ACC112 (cell line): ENCODE results near the gene NFIX.
"Not testable (repeated sequence)": the region's sequence is repeated elsewhere in the genome, so short reads cannot be mapped to it uniquely, and the experiment has no call there.

Source experiments
- H2AFZ ChIP-seq: fragments of 200-600 bp; sonication (generic); one replicate; pipeline ENCODE4 v1.6.0; 2017; ENCODE audit warnings: antibody characterized with exemption, low read length; ENCODE audit not compliant: unreplicated experiment
- H3K27ac ChIP-seq: fragments of 200-600 bp; sonication (generic); 2 replicates; pipeline ENCODE4 v1.5.1; 2014; ENCODE audit warnings: low read depth, mild to moderate bottlenecking, antibody characterized with exemption, low read length, moderate library complexity
- H3K27me3 ChIP-seq: fragments of 200-600 bp; sonication (generic); 2 replicates; pipeline ENCODE4 v1.6.1; 2014; ENCODE audit warnings: mild to moderate bottlenecking, antibody characterized with exemption, low read length, moderate library complexity, mixed read lengths; ENCODE audit not compliant: insufficient read depth
- H3K36me3 ChIP-seq: fragments of 200-600 bp; sonication (generic); 2 replicates; pipeline ENCODE4 v1.6.1; 2016; ENCODE audit warnings: mild to moderate bottlenecking, antibody characterized with exemption, low read length, moderate library complexity, mixed read lengths; ENCODE audit not compliant: insufficient read depth
- H3K4me1 ChIP-seq: fragments of 200-600 bp; sonication (generic); one replicate; pipeline ENCODE4 v1.6.1; 2016; ENCODE audit warnings: low read length, mixed read lengths; ENCODE audit not compliant: insufficient read depth, unreplicated experiment, control insufficient read depth
- H3K4me3 ChIP-seq: fragments of 200-600 bp; sonication (generic); 2 replicates; pipeline ENCODE4 v1.5.1; 2014; ENCODE audit warnings: mild to moderate bottlenecking, low read depth, low read length
- H3K79me2 ChIP-seq: fragments of 200-600 bp; sonication (generic); one replicate; pipeline ENCODE4 v1.6.0; 2016; ENCODE audit warnings: low read length; ENCODE audit not compliant: control insufficient read depth, unreplicated experiment, insufficient read depth

Gene NFIX

GRCh38 chr19:12952488-12953137, 42.7 kb upstream of the NFIX start:
- H3K36me3 ChIP-seq: peaks cover 4% of the 10 kb centered on the region; the same call in 1 of the 2 replicates
- H3K4me1 ChIP-seq: peaks cover 45% of the 10 kb centered on the region
- peaks cover 53% of the 10 kb centered on the region for H3K79me2 ChIP-seq
- H3K4me3 ChIP-seq: no peak overlapping the region
- no peaks in the 10 kb centered on the region for H3K27me3 ChIP-seq
- H3K27ac ChIP-seq: peak overlapping the region; percentile 100
- H2AFZ ChIP-seq: no peak overlapping the region

GRCh38 chr19:12953138-12953798, 42.0 kb upstream of the NFIX start:
- Histone ChIP-seq H3K36me3 (peaks cover 4% of the 10 kb centered on the region; the same call in 1 of the 2 replicates), H3K4me3 (peak overlapping the region; percentile 49; the same call in 1 of the 2 replicates), H3K4me1 (peaks cover 41% of the 10 kb centered on the region), H3K27me3 (no peaks in the 10 kb centered on the region), H3K79me2 (peaks cover 47% of the 10 kb centered on the region), H2AFZ (no peak overlapping the region), H3K27ac (peak overlapping the region; percentile 100)

GRCh38 chr19:12953799-12954611, 41.3 kb upstream of the NFIX start:
- peaks cover 43% of the 10 kb centered on the region for H3K79me2 ChIP-seq
- H3K4me3 ChIP-seq: peak overlapping the region; percentile 27; the same call in 1 of the 2 replicates
- no peak overlapping the region for H2AFZ ChIP-seq
- H3K36me3 ChIP-seq: peaks cover 4% of the 10 kb centered on the region; the same call in 1 of the 2 replicates
- H3K27me3 ChIP-seq: no peaks in the 10 kb centered on the region
- H3K27ac ChIP-seq: peak overlapping the region; percentile 100
- H3K4me1 ChIP-seq: peaks cover 41% of the 10 kb centered on the region

GRCh38 chr19:12954612-12954962, 40.7 kb upstream of the NFIX start:
- peaks cover 41% of the 10 kb centered on the region for H3K4me1 ChIP-seq
- H3K27ac ChIP-seq: peak overlapping the region; percentile 100
- peak overlapping the region; percentile 27 for H3K4me3 ChIP-seq
- H3K27me3 ChIP-seq: no peaks in the 10 kb centered on the region
- H3K36me3 ChIP-seq: peaks cover under 1% of the 10 kb centered on the region; the same call in 1 of the 2 replicates
- H2AFZ ChIP-seq: no peak overlapping the region
- H3K79me2 ChIP-seq: peaks cover 37% of the 10 kb centered on the region

GRCh38 chr19:12955575-12955974, 39.7 kb upstream of the NFIX start:
- H3K36me3 ChIP-seq, H2AFZ ChIP-seq, H3K27me3 ChIP-seq: not testable (repeated sequence)
- H3K4me3 ChIP-seq: peak overlapping the region; percentile 88
- peaks cover 37% of the 10 kb centered on the region for H3K79me2 ChIP-seq
- H3K4me1 ChIP-seq: peaks cover 41% of the 10 kb centered on the region
- H3K27ac ChIP-seq: peak overlapping the region; percentile 100

- Histone ChIP-seq H3K4me3 (peak overlapping the region; percentile 88), H3K27ac (peak overlapping the region; percentile 100), H3K4me1 (peaks cover 41% of the 10 kb centered on the region), H3K27me3 (no peaks in the 10 kb centered on the region), H2AFZ (no peak overlapping the region), H3K79me2 (peaks cover 37% of the 10 kb centered on the region), H3K36me3 (no peaks in the 10 kb centered on the region)
Observed at GRCh38 chr19:12955996-12956395, 39.3 kb upstream of the NFIX start.

- peak within 1 kb of the TSS; percentile 100 for H3K27ac ChIP-seq
- peaks cover 39% of the 10 kb centered on the region for H3K4me1 ChIP-seq
- H3K4me3 ChIP-seq: peak within 1 kb of the TSS; percentile 88
- peaks cover 35% of the 10 kb centered on the region for H3K79me2 ChIP-seq
- no peaks in the 10 kb centered on the region for H3K27me3 ChIP-seq
- H3K36me3 ChIP-seq: no peaks in the 10 kb centered on the region
- peak within 1 kb of the TSS; percentile 59 for H2AFZ ChIP-seq
Observed at GRCh38 chr19:12956446-12957388, 38.6 kb upstream of the NFIX start, which contains the start of gene GADD45GIP1. Gene GADD45GIP1, minus strand, starts transcription at chr19:12957223. Its CDS starts 11 bp downstream, at chr19:12957212.

- not testable (repeated sequence) for H3K27me3 ChIP-seq
- Histone ChIP-seq H3K79me2 (peaks cover 35% of the 10 kb centered on the region), H3K4me3 (peak overlapping the region; percentile 88)
Observed at GRCh38 chr19:12957389-12957952, 37.8 kb upstream of the NFIX start.

GRCh38 chr19:12959481-12959880, 35.8 kb upstream of the NFIX start:
- peaks cover 29% of the 10 kb centered on the region for H3K79me2 ChIP-seq
- no peak overlapping the region for H2AFZ ChIP-seq
- H3K4me1 ChIP-seq: peaks cover 14% of the 10 kb centered on the region
- H3K4me3 ChIP-seq: no peak overlapping the region
- no peaks in the 10 kb centered on the region for H3K36me3 ChIP-seq
- no peak overlapping the region for H3K27ac ChIP-seq
- H3K27me3 ChIP-seq: no peaks in the 10 kb centered on the region

More at GRCh38 chr19:12957389-12957952, 37.8 kb upstream of the NFIX start:
- Histone ChIP-seq H3K27ac (peak overlapping the region; percentile 100), H2AFZ (peak overlapping the region; percentile 59), H3K4me1 (peaks cover 32% of the 10 kb centered on the region)
- H3K36me3 ChIP-seq: not testable (repeated sequence)
